Measurements from ENCODE around the gene SYT7. TPM values are rescaled to one million over a fixed set of nuclear protein-coding genes. Genes with fewer than 3 reads are reported as not detected.
"Not testable (repeated sequence)": the region's sequence is repeated elsewhere in the genome, so short reads cannot be mapped to it uniquely, and the experiment has no call there.

SYT7 gene
- total and polyA plus RNA-seq, 9 donors = 0.24 to 4.9 (median 1.7) TPM

GRCh38 chr11:61468002-61468401 is 112.9 kb downstream of the SYT7 start:
- Histone ChIP-seq H3K4me3 (no peak overlapping the region), H3K27me3 (no peaks in the 10 kb centered on the region), H3K36me3 (no peaks in the 10 kb centered on the region), H3K4me1 (ENCODE audit: insufficient read depth) (no peaks in the 10 kb centered on the region), H3K27ac (no peak overlapping the region), H3K9me3 (no peaks in the 10 kb centered on the region)
- no peak for TF ChIP-seq CTCF (IDR thresholded peaks at IDR 0.05)
- no peak for TF ChIP-seq EP300 (IDR thresholded peaks at IDR 0.05)
- TF ChIP-seq POLR2A (IDR thresholded peaks at IDR 0.05) = no peak
- intact Hi-C loops (cut with DNase I) = no loop called here
- no peak for DNase-seq
- WGBS, 3 donors = 48 to 66% (median 62%) methylated on average over 7 of the region's 7 CpGs

GRCh38 chr11:61467602-61468001 is 113.3 kb downstream of the SYT7 start:
- intact Hi-C loops (cut with DNase I); DNase-seq; H3K4me3 ChIP-seq; H3K4me1 ChIP-seq (ENCODE audit: insufficient read depth); H3K36me3 ChIP-seq; H3K27me3 ChIP-seq; H3K27ac ChIP-seq; H3K9me3 ChIP-seq: not testable (repeated sequence)
- WGBS, 3 donors = 82 to 90% (median 89%) methylated on average over 6 of the region's 6 CpGs

MicroRNAs encoded within 50 kb of the gene (microRNA counts, 767-probe panel; counts per million panel counts)
- 530 counts per million, percentile 78 among the panel's probes with 10 or more counts for microRNA hsa-miR-4488

Small RNAs within 50 kb of the gene (microRNA-seq; reads per million reads assigned to microRNA genes)
- gene MIR4488 = 0 reads per million in 3 donors

Small RNAs within 50 kb of the gene (small RNA-seq; reads per million reads assigned to genes)
- gene MIR4488 = not detected

Other genes with a start within 250 kb of the SYT7 start
- gene DDB1, start 248.0 kb downstream of the SYT7 start, total RNA-seq = 100 to 1,000 TPM; 117 to 264 (median 217) TPM
- gene DDB1, start 248.0 kb downstream of the SYT7 start, polyA plus RNA-seq = 100 to 1,000 TPM; 137 to 270 TPM
- 10 to 100 TPM; 19.0 to 41.4 (median 36.3) TPM for gene TKFC, start 247.8 kb downstream of the SYT7 start, total RNA-seq
- 10 to 100 TPM; 22.6 to 27.0 TPM for gene TKFC, start 247.8 kb downstream of the SYT7 start, polyA plus RNA-seq
- gene CYB561A3, start 219.2 kb downstream of the SYT7 start, total RNA-seq = 10 to 100 TPM; 24.1 to 58.3 (median 44.1) TPM
- gene CYB561A3, start 219.2 kb downstream of the SYT7 start, polyA plus RNA-seq = 10 to 100 TPM; 33.4 to 45.7 TPM
- 100 to 1,000 TPM in 1 of 7 donors, 10 to 100 TPM in 6; 21.5 to 102 (median 53.4) TPM for gene TMEM138, start 218.7 kb downstream of the SYT7 start, total RNA-seq
- gene TMEM138, start 218.7 kb downstream of the SYT7 start, polyA plus RNA-seq = 100 to 1,000 TPM in 1 of 2 donors, 10 to 100 TPM in 1; 33.7 to 115 TPM
- 10 to 100 TPM; 20.2 to 32.6 (median 24.2) TPM for gene TMEM216, start 188.5 kb downstream of the SYT7 start, total RNA-seq
- gene TMEM216, start 188.5 kb downstream of the SYT7 start, polyA plus RNA-seq = 10 to 100 TPM; 29.1 to 34.6 TPM
- gene CPSF7, start 151.1 kb downstream of the SYT7 start, total RNA-seq = 100 to 1,000 TPM in 1 of 7 donors, 10 to 100 TPM in 6; 33.3 to 103 (median 83.4) TPM
- 100 to 1,000 TPM in 1 of 2 donors, 10 to 100 TPM in 1; 51.8 to 109 TPM for gene CPSF7, start 151.1 kb downstream of the SYT7 start, polyA plus RNA-seq
- gene SDHAF2, start 151.0 kb downstream of the SYT7 start, total RNA-seq = 10 to 100 TPM; 31.9 to 91.1 (median 37.5) TPM
- 10 to 100 TPM; 40.8 to 43.5 TPM for gene SDHAF2, start 151.0 kb downstream of the SYT7 start, polyA plus RNA-seq
- 10 to 100 TPM in 1 of 7 donors, 1 to 10 TPM in 3, under 1 TPM in 3; 0.45 to 23.0 (median 1.4) TPM for gene LRRC10B, start 72.3 kb downstream of the SYT7 start, total RNA-seq
- 1 to 10 TPM in 1 of 2 donors, under 1 TPM in 1; 0.48 to 1.7 TPM for gene LRRC10B, start 72.3 kb downstream of the SYT7 start, polyA plus RNA-seq
- gene DAGLA, start 99.3 kb upstream of the SYT7 start, total RNA-seq = 1 to 10 TPM in 6 of 7 donors, under 1 TPM in 1; 0.48 to 4.4 (median 1.9) TPM
- under 1 TPM; 0.40 to 0.77 TPM for gene DAGLA, start 99.3 kb upstream of the SYT7 start, polyA plus RNA-seq
- gene MYRF, start 171.6 kb upstream of the SYT7 start, total RNA-seq = 100 to 1,000 TPM in 1 of 7 donors, 10 to 100 TPM in 6; 11.3 to 109 (median 41.3) TPM
- 1 to 10 TPM; 6.6 to 6.7 TPM for gene MYRF, start 171.6 kb upstream of the SYT7 start, polyA plus RNA-seq
- gene TMEM258, start 211.5 kb upstream of the SYT7 start, total RNA-seq = 100 to 1,000 TPM in 5 of 7 donors, 10 to 100 TPM in 2; 32.2 to 131 (median 117) TPM
- 100 to 1,000 TPM; 170 to 192 TPM for gene TMEM258, start 211.5 kb upstream of the SYT7 start, polyA plus RNA-seq
- gene FEN1, start 211.8 kb upstream of the SYT7 start, total RNA-seq = 1 to 10 TPM; 3.7 to 8.6 (median 5.2) TPM
- 1 to 10 TPM; 4.4 to 4.7 TPM for gene FEN1, start 211.8 kb upstream of the SYT7 start, polyA plus RNA-seq
- gene FADS1, start 235.9 kb upstream of the SYT7 start, total RNA-seq = 100 to 1,000 TPM in 1 of 7 donors, 10 to 100 TPM in 6; 16.2 to 242 (median 53.7) TPM
- 10 to 100 TPM; 20.1 to 45.3 TPM for gene FADS1, start 235.9 kb upstream of the SYT7 start, polyA plus RNA-seq
- 100 to 1,000 TPM in 1 of 7 donors, 10 to 100 TPM in 4, 1 to 10 TPM in 2; 6.3 to 298 (median 26.2) TPM for gene FADS2, start 247.2 kb upstream of the SYT7 start, total RNA-seq
- gene FADS2, start 247.2 kb upstream of the SYT7 start, polyA plus RNA-seq = 10 to 100 TPM; 20.6 to 96.9 TPM